AG09309 (cell line): ENCODE results near the gene AGPAT3.

Experiments used
- DNase-seq: peaks from one replicate; pipeline ENCODE4 v3.0.0-alpha.2; 2010; ENCODE audit warnings: low read depth
- H3K4me3 ChIP-seq: 2 replicates; pipeline ENCODE4 v1.5.1; 2011; ENCODE audit warnings: mild to moderate bottlenecking, low read depth, low read length, moderate library complexity; ENCODE audit not compliant: control insufficient read depth
- TF ChIP-seq, protein P1 (sequence below): IDR thresholded peaks from 2 replicates; pipeline ENCODE4 v1.5.1; 2011; ENCODE audit warnings: mild to moderate bottlenecking, low read depth, low read length, inconsistent platforms; ENCODE audit not compliant: insufficient read depth, control insufficient read depth; ENCODE audit errors: missing control alignments

AGPAT3 gene

GRCh38 chr21:43827015-43827611 lies 37.9 kb upstream of the AGPAT3 start:
- TF ChIP-seq, protein P1, sequence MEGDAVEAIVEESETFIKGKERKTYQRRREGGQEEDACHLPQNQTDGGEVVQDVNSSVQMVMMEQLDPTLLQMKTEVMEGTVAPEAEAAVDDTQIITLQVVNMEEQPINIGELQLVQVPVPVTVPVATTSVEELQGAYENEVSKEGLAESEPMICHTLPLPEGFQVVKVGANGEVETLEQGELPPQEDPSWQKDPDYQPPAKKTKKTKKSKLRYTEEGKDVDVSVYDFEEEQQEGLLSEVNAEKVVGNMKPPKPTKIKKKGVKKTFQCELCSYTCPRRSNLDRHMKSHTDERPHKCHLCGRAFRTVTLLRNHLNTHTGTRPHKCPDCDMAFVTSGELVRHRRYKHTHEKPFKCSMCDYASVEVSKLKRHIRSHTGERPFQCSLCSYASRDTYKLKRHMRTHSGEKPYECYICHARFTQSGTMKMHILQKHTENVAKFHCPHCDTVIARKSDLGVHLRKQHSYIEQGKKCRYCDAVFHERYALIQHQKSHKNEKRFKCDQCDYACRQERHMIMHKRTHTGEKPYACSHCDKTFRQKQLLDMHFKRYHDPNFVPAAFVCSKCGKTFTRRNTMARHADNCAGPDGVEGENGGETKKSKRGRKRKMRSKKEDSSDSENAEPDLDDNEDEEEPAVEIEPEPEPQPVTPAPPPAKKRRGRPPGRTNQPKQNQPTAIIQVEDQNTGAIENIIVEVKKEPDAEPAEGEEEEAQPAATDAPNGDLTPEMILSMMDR = no peak
- no peak overlapping the region for H3K4me3 ChIP-seq
- peak; percentile 17 for DNase-seq

- DNase-seq = no peak
- TF ChIP-seq, protein P1 = no peak
- H3K4me3 ChIP-seq = no peak overlapping the region
Observed at GRCh38 chr21:43829161-43829560, 35.9 kb upstream of the AGPAT3 start.

DNA sequence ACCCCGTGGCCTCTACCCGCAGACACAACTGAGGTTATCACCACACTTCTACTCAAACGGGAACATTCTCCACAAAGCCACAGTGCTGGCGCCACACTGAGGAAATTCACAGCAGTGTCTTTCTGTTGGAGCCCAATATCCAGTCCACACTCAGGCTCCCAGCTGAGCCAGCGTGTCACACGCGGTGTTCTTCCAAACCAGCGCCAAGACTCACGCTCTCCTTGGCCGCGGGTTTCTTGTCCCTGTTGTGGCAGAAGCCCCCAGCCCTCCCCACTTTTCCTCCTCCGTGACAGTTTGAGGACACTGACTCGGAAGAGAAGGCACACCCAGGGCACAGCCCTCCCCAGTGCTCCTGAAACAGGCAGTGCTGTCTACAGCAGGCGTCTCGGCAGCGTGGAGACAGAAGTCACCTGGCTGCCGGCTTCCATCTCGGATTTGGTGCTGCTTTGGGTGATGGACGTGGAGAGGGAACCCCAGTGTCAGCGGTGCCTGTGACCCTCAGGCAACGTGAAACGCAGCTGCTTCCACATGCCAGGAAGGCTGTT lies 35.4 kb upstream of the AGPAT3 start:
- TF ChIP-seq, protein P1 = no peak
- no peak overlapping the region for H3K4me3 ChIP-seq
- no peak for DNase-seq

- DNase-seq = no peak
- TF ChIP-seq, protein P1 = no peak
- H3K4me3 ChIP-seq = no peak overlapping the region
Observed at GRCh38 chr21:43832158-43832550, 32.9 kb upstream of the AGPAT3 start.

DNA sequence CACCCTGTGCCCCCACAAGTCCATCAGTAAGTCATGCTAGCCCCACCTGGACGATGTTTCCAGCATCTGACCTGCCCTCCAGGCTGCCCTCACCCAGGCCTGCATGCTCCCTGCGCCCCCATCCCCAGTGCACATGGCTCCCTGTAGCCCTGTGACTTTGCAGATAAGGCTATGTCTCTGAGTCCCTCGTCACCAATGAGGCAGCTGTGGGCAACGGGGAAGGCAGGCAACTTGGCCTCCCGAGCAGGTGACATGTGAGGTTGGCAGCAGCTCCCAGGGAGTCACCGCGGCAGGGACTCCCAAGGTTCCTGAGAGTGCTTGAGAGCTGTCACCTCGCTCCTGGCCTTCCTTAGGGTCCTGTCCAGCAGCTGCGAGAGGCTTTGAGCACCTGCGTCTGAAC lies 32.4 kb upstream of the AGPAT3 start:
- DNase-seq = no peak
- H3K4me3 ChIP-seq = no peak overlapping the region
- TF ChIP-seq, protein P1 = no peak

GRCh38 chr21:43834146-43834905 lies 30.7 kb upstream of the AGPAT3 start:
- TF ChIP-seq, protein P1 = no peak
- DNase-seq = no peak
- H3K4me3 ChIP-seq = no peak overlapping the region
